ENCODE data around the gene HINT2.

DNA sequence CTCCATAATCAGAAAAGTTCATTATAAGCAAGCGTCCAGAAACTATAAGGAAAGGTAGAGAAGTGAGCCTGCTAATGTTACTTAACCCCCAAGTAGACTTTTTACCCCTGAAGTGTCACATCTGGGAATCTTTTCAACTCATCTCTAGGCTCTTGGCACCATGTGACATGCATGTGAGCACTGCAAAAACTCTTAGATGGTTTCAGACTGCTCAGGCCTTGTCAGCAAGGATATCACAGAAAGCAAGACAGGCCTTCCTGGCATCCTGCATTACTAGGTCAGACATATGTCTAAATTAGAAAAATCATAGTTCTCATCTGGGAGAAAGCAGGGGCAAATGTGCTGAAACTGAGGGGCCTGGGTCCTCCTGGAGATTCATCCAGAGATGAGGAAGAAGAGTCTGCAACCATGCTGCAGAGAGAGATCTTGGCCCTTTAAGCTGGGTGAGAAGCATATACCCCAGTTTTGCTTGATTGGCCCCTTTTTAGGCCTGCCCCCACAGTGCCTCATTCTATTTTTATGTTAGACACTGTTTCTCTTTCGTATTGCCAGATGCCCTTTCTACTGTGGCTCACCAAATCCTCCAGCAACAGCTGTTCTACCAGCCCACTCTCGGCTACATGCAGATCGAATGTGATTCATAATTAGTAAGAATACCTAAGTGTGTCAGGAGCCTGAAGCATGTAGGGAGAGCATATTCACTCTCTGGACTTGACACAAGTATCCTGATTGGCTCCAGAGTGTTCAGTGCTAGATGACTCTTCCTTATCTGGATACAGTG lies 33.1 kb upstream of the HINT2 start:
- TF ChIP-seq ELF4 (IDR thresholded peaks at IDR 0.05), result no peak
- no peak for TF ChIP-seq FOXM1 (IDR thresholded peaks at IDR 0.05; ENCODE audit: borderline replicate concordance)
- no peak for TF ChIP-seq SUZ12 (IDR thresholded peaks at IDR 0.05)
- TF ChIP-seq HDGF (IDR thresholded peaks at IDR 0.05; ENCODE audit: borderline replicate concordance), result no peak
- no peak for TF ChIP-seq BHLHE40 (IDR thresholded peaks at IDR 0.05; ENCODE audit: borderline replicate concordance)
- TF ChIP-seq SP1 (IDR thresholded peaks at IDR 0.05), result no peak
- TF ChIP-seq FOXA1 (IDR thresholded peaks at IDR 0.05), result no peak
- no peak for TF ChIP-seq ARNT (IDR thresholded peaks at IDR 0.05)
- TF ChIP-seq NFRKB (IDR thresholded peaks at IDR 0.05), result no peak
